IMR-90 (cell line): Measurements from ENCODE around the gene FGGY. TPM values are rescaled to one million over a fixed set of nuclear protein-coding genes. Genes with fewer than 3 reads are reported as not detected.

Experiments
- ATAC-seq: fragments of 200-7000 bp; cut with Tn5 transposase; 2 replicates; pipeline ENCODE4 v1.9.1; 2020; ENCODE audit warnings: low read depth, mild to moderate bottlenecking, moderate library complexity
- BruUV-seq: library from RNA; stranded (reverse); fragments of 400-500 nt; replicated peaks from 2 replicates; lab custom pipeline; 2021; lab: Mats Ljungman, UMichigan
- CTCF ChIA-PET: fragments of 300-600 bp; formaldehyde crosslinking; extraction: SDS; loops from one replicate; lab custom pipeline; 2021; ENCODE audit warnings: antibody characterized with exemption; lab: Yijun Ruan, JAX
- POLR2A ChIA-PET: fragments of 300-600 bp; sonication (Branson Sonifier 250); formaldehyde crosslinking; loops from one replicate; lab custom pipeline; 2022; ENCODE audit warnings: antibody characterized with exemption; ENCODE audit not compliant: unreplicated experiment; lab: Charles Lee
- DNase-seq: peaks from one replicate; pipeline ENCODE4 v3.0.0; 2013
- H2AFZ ChIP-seq: replicated peaks from 2 replicates; pipeline ENCODE3; 2013; ENCODE audit warnings: low read length, mild to moderate bottlenecking; ENCODE audit not compliant: poor library complexity
- H2AK5ac ChIP-seq: 2 replicates; pipeline ENCODE4 v1.6.1; 2013; ENCODE audit warnings: low read depth, low read length, inconsistent platforms
- H2AK9ac ChIP-seq: replicated peaks from 2 replicates; pipeline ENCODE3; 2013; ENCODE audit warnings: mild to moderate bottlenecking, low read depth, low read length, moderate library complexity; ENCODE audit not compliant: poor library complexity
- H2BK120ac ChIP-seq: 2 replicates; pipeline ENCODE4 v1.6.1; 2013; ENCODE audit warnings: low read depth, low read length, inconsistent platforms
- H2BK15ac ChIP-seq: 3 replicates; pipeline ENCODE4 v1.6.1; 2013; ENCODE audit warnings: low read depth, low read length, inconsistent platforms
- H2BK20ac ChIP-seq: 2 replicates; pipeline ENCODE4 v1.6.1; 2013; ENCODE audit warnings: low read depth, mild to moderate bottlenecking, inconsistent platforms, low read length, moderate library complexity
- H2BK5ac ChIP-seq: 2 replicates; pipeline ENCODE4 v1.6.1; 2013; ENCODE audit warnings: mild to moderate bottlenecking, low read depth, low read length, inconsistent platforms; ENCODE audit not compliant: poor library complexity, severe bottlenecking
- H3K14ac ChIP-seq: replicated peaks from 2 replicates; pipeline ENCODE4 v1.6.1; 2013; ENCODE audit warnings: low read depth, low read length, inconsistent platforms
- H3K18ac ChIP-seq: 2 replicates; pipeline ENCODE4 v1.6.1; 2013; ENCODE audit warnings: low read depth, low read length, control low read depth
- H3K23ac ChIP-seq: 2 replicates; pipeline ENCODE4 v1.6.1; 2013; ENCODE audit warnings: low read depth, low read length, inconsistent platforms
- H3K27ac ChIP-seq: 2 replicates; pipeline ENCODE4 v1.5.1; 2013; ENCODE audit warnings: mild to moderate bottlenecking, control low read depth, low read length; ENCODE audit not compliant: insufficient read depth
- H3K27me3 ChIP-seq: 2 replicates; pipeline ENCODE4 v1.6.1; 2013; ENCODE audit warnings: low read length; ENCODE audit not compliant: control insufficient read depth, insufficient read depth
- H3K36me3 ChIP-seq: 2 replicates; pipeline ENCODE4 v1.6.1; 2013; ENCODE audit warnings: low read length, mixed read lengths; ENCODE audit not compliant: control insufficient read depth, insufficient read depth
- H3K4ac ChIP-seq: 2 replicates; pipeline ENCODE4 v1.6.1; 2013; ENCODE audit warnings: low read depth, low read length, inconsistent platforms
- H3K4me1 ChIP-seq: 2 replicates; pipeline ENCODE4 v1.6.1; 2013; ENCODE audit warnings: low read length, mixed read lengths; ENCODE audit not compliant: control insufficient read depth, insufficient read depth
- H3K4me2 ChIP-seq: 2 replicates; pipeline ENCODE4 v1.6.1; 2013; ENCODE audit warnings: low read depth, mild to moderate bottlenecking, control low read depth, low read length, moderate library complexity
- H3K4me3 ChIP-seq: 2 replicates; pipeline ENCODE4 v1.5.1; 2013; ENCODE audit warnings: low read depth, mild to moderate bottlenecking, control low read depth, low read length, moderate library complexity; ENCODE audit not compliant: insufficient read depth
- H3K56ac ChIP-seq: 2 replicates; pipeline ENCODE4 v1.6.1; 2013; ENCODE audit warnings: low read length, inconsistent platforms; ENCODE audit not compliant: insufficient read depth; ENCODE audit errors: extremely low read depth
- H3K79me1 ChIP-seq, 2 experiments: 2 replicates each; pipeline ENCODE4 v1.6.1; 2013; ENCODE audit warnings: low read length in 2 of 2, inconsistent platforms in 1 of 2, low read depth in 1 of 2
- H3K9ac ChIP-seq: 2 replicates; pipeline ENCODE4 v1.6.1; 2013; ENCODE audit warnings: low read depth, low read length, control low read depth
- H3K9me1 ChIP-seq: 2 replicates; pipeline ENCODE4 v1.6.1; 2013; ENCODE audit warnings: low read length, inconsistent platforms; ENCODE audit not compliant: insufficient read depth
- H3K9me3 ChIP-seq: 2 replicates; pipeline ENCODE4 v1.6.1; 2013; ENCODE audit warnings: low read length; ENCODE audit not compliant: control insufficient read depth, insufficient read depth
- H4K20me1 ChIP-seq: 2 replicates; pipeline ENCODE4 v1.6.1; 2013; ENCODE audit warnings: low read length, inconsistent platforms; ENCODE audit not compliant: insufficient read depth
- H4K5ac ChIP-seq: 2 replicates; pipeline ENCODE4 v1.6.1; 2013; ENCODE audit warnings: mild to moderate bottlenecking, low read depth, low read length, control low read depth
- H4K8ac ChIP-seq, 2 experiments: 2 replicates each; pipeline ENCODE4 v1.6.1; 2013; ENCODE audit warnings: low read depth in 2 of 2, low read length in 2 of 2, control low read depth in 1 of 2, inconsistent platforms in 1 of 2
- H4K91ac ChIP-seq: 2 replicates; pipeline ENCODE4 v1.6.1; 2013; ENCODE audit warnings: low read depth, low read length, inconsistent platforms; ENCODE audit not compliant: insufficient read depth
- POLR2A ChIP-seq: IDR thresholded peaks from 2 replicates; pipeline ENCODE4 v1.6.1; 2012; ENCODE audit warnings: mild to moderate bottlenecking, low read depth, low read length
- SMC3 ChIP-seq: fragments of 150-350 bp; IDR thresholded peaks from 2 replicates; pipeline ENCODE4 v1.6.1; 2016; ENCODE audit warnings: low read depth, mild to moderate bottlenecking, antibody characterized with exemption, low read length, moderate library complexity
- WGBS, 2 experiments: methylation state at CpG; one replicate each; pipeline versions ENCODE4 v1.1.5 to v1.1.7; 2013; ENCODE audit warnings: missing lambda C conversion rate in 2 of 2; ENCODE audit not compliant: insufficient read length in 1 of 2; ENCODE audit errors: extremely low coverage in 2 of 2; 5-methylcytosine and 5-hydroxymethylcytosine counted together
- dilution Hi-C: fragments of 300-500 bp; cut with HindIII; formaldehyde crosslinking; loops from one replicate; pipeline ENCODE4 v1.14.3; 2018; ENCODE audit warnings: low sequenced_read_pairs; ENCODE audit not compliant: unreplicated experiment
- in situ Hi-C: fragments of 300-500 bp; cut with MboI; formaldehyde crosslinking; loops from 3 replicates; pipeline ENCODE4 v1.14.3; 2019; ENCODE audit warnings: low sequenced_read_pairs, inconsistent platforms, mixed read lengths
- intact Hi-C: fragments of 100-400 bp; cut with micrococcal nuclease; formaldehyde crosslinking; loops from 2 replicates; pipeline ENCODE4 v1.10.0; 2022
- polyA plus RNA-seq, 3 experiments: library from polyadenylated mRNA; depleted of rRNA; stranded (reverse); fragments of >200 nt; gene quantifications; 2 replicates each; pipeline ENCODE4 v1.2.3, GENCODE V29; 2012; ENCODE audit warnings: low replicate concordance in 1 of 3
- total RNA-seq: library from RNA; depleted of rRNA; stranded (reverse); fragments of >200 nt; gene quantifications from 2 replicates; pipeline ENCODE4 v1.2.3, GENCODE V29; 2012

The FGGY gene
- total and polyA plus RNA-seq, 2 of the 4 experiments (the other 2 are of a cell fraction), result 5.6 to 14.0 TPM

GRCh38 chr1:59499273-59499942, 202.5 kb downstream of the FGGY start:
- no peak overlapping the region for H4K5ac ChIP-seq
- in situ Hi-C loops (no loop called here), dilution Hi-C loops (no loop called here), intact Hi-C loops (no loop called here)
- TF ChIP-seq SMC3 (no peak), POLR2A (no peak)
- no peak overlapping the region for H3K56ac ChIP-seq
- no peaks in the 10 kb centered on the region for H3K9me1 ChIP-seq
- H3K27ac ChIP-seq, result no peak overlapping the region
- no peak overlapping the region for H3K4me3 ChIP-seq
- WGBS, 2 experiments, result no CpG with 5 or more reads among the region's 5 CpGs
- DNase-seq (no peak), ATAC-seq (no peak)
- H4K91ac ChIP-seq, result no peak overlapping the region
- CTCF ChIA-PET, result no interaction called here
- no peaks in the 10 kb centered on the region for H3K36me3 ChIP-seq
- H3K9ac ChIP-seq, result no peak overlapping the region
- no peak overlapping the region for H2BK120ac ChIP-seq
- BruUV-seq, result no TSS peak
- H3K4me1 ChIP-seq, result peaks cover 1% of the 10 kb centered on the region; the same call in 1 of the 2 replicates
- no peak overlapping the region for H3K4me2 ChIP-seq
- no peak overlapping the region for H3K18ac ChIP-seq
- no peak overlapping the region for H2AFZ ChIP-seq
- no peak overlapping the region for H2BK20ac ChIP-seq
- no peaks in the 10 kb centered on the region for H3K9me3 ChIP-seq
- H2AK5ac ChIP-seq, result no peak overlapping the region
- H2AK9ac ChIP-seq, result no peak overlapping the region
- no peaks in the 10 kb centered on the region for H3K27me3 ChIP-seq
- H2BK15ac ChIP-seq, result no peak overlapping the region
- H3K4ac ChIP-seq, result no peak overlapping the region
- no peak overlapping the region for H4K8ac ChIP-seq
- no peak overlapping the region for H3K23ac ChIP-seq
- POLR2A ChIA-PET, result no interaction called here
- H3K79me1 ChIP-seq, result no peaks in the 10 kb centered on the region
- no peaks in the 10 kb centered on the region for H4K20me1 ChIP-seq
- H2BK5ac ChIP-seq, result no peak overlapping the region
- no peak overlapping the region for H3K14ac ChIP-seq
